GM15510 (cell line): Measurements from ENCODE around the gene ARHGEF26.

Experiments
- POLR2A ChIP-seq: IDR thresholded peaks from 3 replicates; pipeline ENCODE4 v1.6.1; 2011; ENCODE audit warnings: borderline replicate concordance; ENCODE audit not compliant: insufficient read length; ENCODE audit errors: extremely low read depth

The ARHGEF26 gene

GRCh38 chr3:154193000-154193615 lies 71.9 kb downstream of the ARHGEF26 start:
- TF ChIP-seq POLR2A, result no peak

GRCh38 chr3:154194877-154195276 lies 73.7 kb downstream of the ARHGEF26 start:
- no peak for TF ChIP-seq POLR2A

- no peak for TF ChIP-seq POLR2A
Measured at GRCh38 chr3:154195620-154196356, 74.6 kb downstream of the ARHGEF26 start.

GRCh38 chr3:154197751-154198150 lies 76.6 kb downstream of the ARHGEF26 start:
- TF ChIP-seq POLR2A, result no peak

GRCh38 chr3:154209499-154209898 lies 88.3 kb downstream of the ARHGEF26 start:
- no peak for TF ChIP-seq POLR2A

DNA sequence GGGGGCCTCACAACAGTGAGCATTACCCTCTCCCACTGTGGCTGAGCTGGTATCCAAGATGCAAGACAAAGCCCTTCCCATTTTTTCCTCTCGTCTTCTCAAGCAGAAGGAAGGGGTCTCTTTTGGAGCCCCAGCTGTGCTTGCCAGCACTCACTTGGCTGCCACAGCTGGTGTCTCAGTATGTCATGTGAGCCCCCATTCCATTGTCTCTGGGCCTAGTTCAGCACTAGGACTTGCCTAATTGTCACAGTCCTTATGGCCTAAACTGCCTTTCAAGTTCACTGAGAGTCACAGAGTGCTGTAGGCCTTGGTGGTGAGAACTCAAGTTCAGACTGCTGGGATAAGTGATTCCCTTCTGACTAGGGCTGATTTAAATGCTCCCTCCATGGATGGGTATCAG lies 89.8 kb downstream of the ARHGEF26 start:
- no peak for TF ChIP-seq POLR2A

GRCh38 chr3:154214306-154214705 lies 93.1 kb downstream of the ARHGEF26 start:
- no peak for TF ChIP-seq POLR2A

DNA sequence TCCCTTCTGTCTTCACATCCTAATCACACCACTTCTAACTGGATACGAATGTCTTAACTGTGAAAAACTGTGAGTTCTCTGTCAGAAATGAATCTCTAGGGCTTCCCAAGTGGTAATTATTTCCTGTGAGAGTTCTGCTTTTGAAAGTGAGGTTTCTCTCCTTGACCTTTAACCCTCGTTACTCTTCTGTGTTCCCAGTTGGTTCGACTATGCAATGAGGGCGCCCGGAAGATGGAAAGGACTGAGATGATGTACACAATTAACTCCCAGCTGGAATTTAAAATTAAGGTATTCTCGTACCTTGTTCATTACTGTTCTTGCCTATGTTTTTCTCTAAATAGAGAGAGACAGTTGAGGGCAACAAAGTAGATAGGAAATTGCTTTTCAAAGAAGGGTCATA lies 96.5 kb downstream of the ARHGEF26 start:
- no peak for TF ChIP-seq POLR2A

- no peak for TF ChIP-seq POLR2A
Measured at GRCh38 chr3:154218728-154219127, 97.5 kb downstream of the ARHGEF26 start.

- TF ChIP-seq POLR2A, result no peak
Measured at GRCh38 chr3:154220462-154220861, 99.3 kb downstream of the ARHGEF26 start.

GRCh38 chr3:154223519-154223918 lies 102.3 kb downstream of the ARHGEF26 start:
- TF ChIP-seq POLR2A, result no peak

DNA sequence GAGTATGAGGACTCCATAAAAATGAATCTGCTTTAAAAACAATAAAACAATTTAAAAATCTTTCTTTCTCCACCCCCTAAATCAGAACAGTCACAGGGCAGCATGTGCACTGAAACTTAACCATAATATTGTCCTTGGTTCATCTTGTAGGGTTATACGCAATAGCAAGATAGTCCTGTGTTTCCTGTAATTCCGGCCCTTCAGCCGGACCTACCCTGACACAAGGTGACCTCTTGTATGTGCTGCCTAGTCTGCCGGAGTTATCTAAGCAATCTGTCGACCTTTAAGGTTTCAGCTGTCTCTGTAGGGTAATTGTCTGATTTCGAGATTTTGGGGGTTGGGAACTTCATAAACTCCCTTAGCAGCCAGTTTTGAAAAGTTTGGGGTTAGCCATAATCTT lies 103.2 kb downstream of the ARHGEF26 start:
- TF ChIP-seq POLR2A, result no peak

DNA sequence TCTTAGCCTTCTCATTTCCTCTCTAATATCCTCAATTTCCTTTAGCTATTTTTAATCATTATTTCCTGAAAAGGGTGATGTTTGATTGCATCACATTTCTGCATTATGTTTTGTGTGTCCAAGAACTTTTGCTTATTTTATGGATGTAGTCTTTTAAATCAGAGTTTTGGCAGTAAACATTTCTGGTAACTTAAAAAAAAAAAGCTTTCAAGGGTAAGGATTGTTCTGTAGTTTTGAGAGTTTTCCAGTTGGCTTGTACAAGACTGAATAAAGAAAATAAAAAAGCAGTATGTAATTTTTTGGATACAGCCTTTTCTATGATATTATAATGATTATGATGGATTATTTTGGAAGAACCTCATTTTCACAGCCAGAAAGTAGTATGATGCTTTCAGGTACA lies 103.7 kb downstream of the ARHGEF26 start:
- no peak for TF ChIP-seq POLR2A

GRCh38 chr3:154225536-154225935 lies 104.3 kb downstream of the ARHGEF26 start:
- TF ChIP-seq POLR2A, result no peak

- TF ChIP-seq POLR2A, result no peak
Measured at GRCh38 chr3:154227531-154227930, 106.3 kb downstream of the ARHGEF26 start.

DNA sequence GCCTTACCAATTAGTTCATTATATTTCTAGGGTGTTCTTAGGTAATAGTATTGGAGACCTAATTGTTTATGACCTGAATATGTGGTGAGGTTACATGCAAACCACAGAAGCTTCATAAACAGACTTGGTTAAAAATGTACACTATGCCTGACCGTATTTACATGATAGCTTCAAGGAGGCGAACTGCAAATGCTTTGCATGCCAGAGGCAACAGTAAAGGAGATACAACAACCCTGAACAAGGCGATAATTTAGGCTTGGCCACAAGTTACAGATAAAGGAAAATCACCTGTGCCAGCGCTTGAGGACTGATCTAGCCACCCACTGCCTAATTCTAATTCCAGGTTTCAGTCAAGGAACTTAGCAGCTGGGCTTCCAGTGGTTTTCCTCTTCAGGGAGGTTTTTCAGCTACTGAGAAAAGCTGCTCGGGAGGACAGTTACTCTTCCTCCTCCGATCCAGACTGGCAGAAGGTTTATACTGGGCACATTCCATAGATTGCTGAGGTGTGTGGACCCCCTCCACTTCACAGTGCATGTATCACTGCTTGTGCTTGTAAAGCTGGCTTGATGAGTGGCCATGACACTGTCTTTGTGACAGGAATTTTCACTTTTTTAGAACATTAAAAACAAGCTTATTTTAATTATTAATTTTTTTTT lies 107.5 kb downstream of the ARHGEF26 start:
- TF ChIP-seq POLR2A, result no peak
